Measurements from ENCODE around the gene GRK2. TPM values are rescaled to one million over a fixed set of nuclear protein-coding genes. Genes with fewer than 3 reads are reported as not detected.

The GRK2 gene
- polyA plus RNA-seq, 1 donor from 2014 or later, result 47.3 TPM

DNA sequence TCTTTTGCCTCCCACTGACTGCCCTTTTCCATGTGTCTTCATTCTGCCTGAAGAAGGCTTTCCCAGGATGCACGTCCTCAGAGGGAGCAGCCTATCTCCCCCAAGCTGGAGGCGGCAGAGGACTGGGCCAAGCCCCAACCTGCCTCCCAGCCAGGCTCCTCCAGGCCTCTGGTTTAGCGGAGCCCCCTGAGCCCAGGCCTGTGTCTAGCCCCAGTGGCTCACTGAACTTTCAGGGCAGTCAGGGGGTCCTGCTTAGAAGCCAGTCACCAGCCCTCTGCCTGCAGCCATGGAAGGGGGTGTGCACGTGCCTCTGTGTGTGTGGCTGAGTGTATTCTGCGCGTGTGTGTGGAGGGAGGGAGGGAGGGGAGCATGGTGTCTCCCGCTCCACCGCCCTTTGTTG lies 10.4 kb upstream of the GRK2 start:
- TF ChIP-seq, protein P1, sequence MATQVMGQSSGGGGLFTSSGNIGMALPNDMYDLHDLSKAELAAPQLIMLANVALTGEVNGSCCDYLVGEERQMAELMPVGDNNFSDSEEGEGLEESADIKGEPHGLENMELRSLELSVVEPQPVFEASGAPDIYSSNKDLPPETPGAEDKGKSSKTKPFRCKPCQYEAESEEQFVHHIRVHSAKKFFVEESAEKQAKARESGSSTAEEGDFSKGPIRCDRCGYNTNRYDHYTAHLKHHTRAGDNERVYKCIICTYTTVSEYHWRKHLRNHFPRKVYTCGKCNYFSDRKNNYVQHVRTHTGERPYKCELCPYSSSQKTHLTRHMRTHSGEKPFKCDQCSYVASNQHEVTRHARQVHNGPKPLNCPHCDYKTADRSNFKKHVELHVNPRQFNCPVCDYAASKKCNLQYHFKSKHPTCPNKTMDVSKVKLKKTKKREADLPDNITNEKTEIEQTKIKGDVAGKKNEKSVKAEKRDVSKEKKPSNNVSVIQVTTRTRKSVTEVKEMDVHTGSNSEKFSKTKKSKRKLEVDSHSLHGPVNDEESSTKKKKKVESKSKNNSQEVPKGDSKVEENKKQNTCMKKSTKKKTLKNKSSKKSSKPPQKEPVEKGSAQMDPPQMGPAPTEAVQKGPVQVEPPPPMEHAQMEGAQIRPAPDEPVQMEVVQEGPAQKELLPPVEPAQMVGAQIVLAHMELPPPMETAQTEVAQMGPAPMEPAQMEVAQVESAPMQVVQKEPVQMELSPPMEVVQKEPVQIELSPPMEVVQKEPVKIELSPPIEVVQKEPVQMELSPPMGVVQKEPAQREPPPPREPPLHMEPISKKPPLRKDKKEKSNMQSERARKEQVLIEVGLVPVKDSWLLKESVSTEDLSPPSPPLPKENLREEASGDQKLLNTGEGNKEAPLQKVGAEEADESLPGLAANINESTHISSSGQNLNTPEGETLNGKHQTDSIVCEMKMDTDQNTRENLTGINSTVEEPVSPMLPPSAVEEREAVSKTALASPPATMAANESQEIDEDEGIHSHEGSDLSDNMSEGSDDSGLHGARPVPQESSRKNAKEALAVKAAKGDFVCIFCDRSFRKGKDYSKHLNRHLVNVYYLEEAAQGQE (IDR thresholded peaks at IDR 0.05; ENCODE audit: borderline replicate concordance), result no peak
- no peak for TF ChIP-seq TAF1 (IDR thresholded peaks at IDR 0.05; ENCODE audit: low read depth)
- TF ChIP-seq POLR2AphosphoS5 (IDR thresholded peaks at IDR 0.05), result no peak
- TF ChIP-seq EZH2 (IDR thresholded peaks at IDR 0.05; ENCODE audit: borderline replicate concordance, insufficient read depth, low read length, poor library complexity, severe bottlenecking), result no peak
- TF ChIP-seq, protein P2, sequence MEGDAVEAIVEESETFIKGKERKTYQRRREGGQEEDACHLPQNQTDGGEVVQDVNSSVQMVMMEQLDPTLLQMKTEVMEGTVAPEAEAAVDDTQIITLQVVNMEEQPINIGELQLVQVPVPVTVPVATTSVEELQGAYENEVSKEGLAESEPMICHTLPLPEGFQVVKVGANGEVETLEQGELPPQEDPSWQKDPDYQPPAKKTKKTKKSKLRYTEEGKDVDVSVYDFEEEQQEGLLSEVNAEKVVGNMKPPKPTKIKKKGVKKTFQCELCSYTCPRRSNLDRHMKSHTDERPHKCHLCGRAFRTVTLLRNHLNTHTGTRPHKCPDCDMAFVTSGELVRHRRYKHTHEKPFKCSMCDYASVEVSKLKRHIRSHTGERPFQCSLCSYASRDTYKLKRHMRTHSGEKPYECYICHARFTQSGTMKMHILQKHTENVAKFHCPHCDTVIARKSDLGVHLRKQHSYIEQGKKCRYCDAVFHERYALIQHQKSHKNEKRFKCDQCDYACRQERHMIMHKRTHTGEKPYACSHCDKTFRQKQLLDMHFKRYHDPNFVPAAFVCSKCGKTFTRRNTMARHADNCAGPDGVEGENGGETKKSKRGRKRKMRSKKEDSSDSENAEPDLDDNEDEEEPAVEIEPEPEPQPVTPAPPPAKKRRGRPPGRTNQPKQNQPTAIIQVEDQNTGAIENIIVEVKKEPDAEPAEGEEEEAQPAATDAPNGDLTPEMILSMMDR (IDR thresholded peaks at IDR 0.05; ENCODE audit: poor library complexity, severe bottlenecking), result no peak
- TF ChIP-seq SMC3 (conservative IDR thresholded peaks at IDR 0.05; ENCODE audit: poor library complexity), result no peak
- TF ChIP-seq EP300 (conservative IDR thresholded peaks at IDR 0.05; ENCODE audit: poor library complexity, severe bottlenecking), result no peak
- no peak for TF ChIP-seq MXI1 (conservative IDR thresholded peaks at IDR 0.05; ENCODE audit: poor library complexity, severe bottlenecking)
- no peak for TF ChIP-seq RAD21 (conservative IDR thresholded peaks at IDR 0.05)
- no peaks in the 10 kb centered on the region for H3K9me3 ChIP-seq (ENCODE audit: low read length)
- H3K36me3 ChIP-seq (ENCODE audit: insufficient read depth, low read length), result peaks cover 8% of the 10 kb centered on the region
- H4K20me1 ChIP-seq (ENCODE audit: insufficient read depth), result no peaks in the 10 kb centered on the region
- H3K9ac ChIP-seq (ENCODE audit: low read length), result no peak overlapping the region
- H3K27me3 ChIP-seq (ENCODE audit: insufficient read depth, low read depth, low read length), result no peaks in the 10 kb centered on the region
- no peaks in the 10 kb centered on the region for H3K79me2 ChIP-seq (replicated peaks; ENCODE audit: insufficient read depth, low read length)
- H3K4me2 ChIP-seq (ENCODE audit: low read length), result no peak overlapping the region
- H3F3A ChIP-seq (ENCODE audit: insufficient read depth, low read length, poor library complexity, severe bottlenecking), result no peaks in the 10 kb centered on the region
- H2AFZ ChIP-seq (ENCODE audit: low read depth, low read length), result no peak overlapping the region
- H3K27ac ChIP-seq (ENCODE audit: low read length), result no peak overlapping the region
- no peak overlapping the region for H3K4me3 ChIP-seq (ENCODE audit: low read length)
- no peaks in the 10 kb centered on the region for H3K9me2 ChIP-seq (ENCODE audit: insufficient read depth, low read length)

DNA sequence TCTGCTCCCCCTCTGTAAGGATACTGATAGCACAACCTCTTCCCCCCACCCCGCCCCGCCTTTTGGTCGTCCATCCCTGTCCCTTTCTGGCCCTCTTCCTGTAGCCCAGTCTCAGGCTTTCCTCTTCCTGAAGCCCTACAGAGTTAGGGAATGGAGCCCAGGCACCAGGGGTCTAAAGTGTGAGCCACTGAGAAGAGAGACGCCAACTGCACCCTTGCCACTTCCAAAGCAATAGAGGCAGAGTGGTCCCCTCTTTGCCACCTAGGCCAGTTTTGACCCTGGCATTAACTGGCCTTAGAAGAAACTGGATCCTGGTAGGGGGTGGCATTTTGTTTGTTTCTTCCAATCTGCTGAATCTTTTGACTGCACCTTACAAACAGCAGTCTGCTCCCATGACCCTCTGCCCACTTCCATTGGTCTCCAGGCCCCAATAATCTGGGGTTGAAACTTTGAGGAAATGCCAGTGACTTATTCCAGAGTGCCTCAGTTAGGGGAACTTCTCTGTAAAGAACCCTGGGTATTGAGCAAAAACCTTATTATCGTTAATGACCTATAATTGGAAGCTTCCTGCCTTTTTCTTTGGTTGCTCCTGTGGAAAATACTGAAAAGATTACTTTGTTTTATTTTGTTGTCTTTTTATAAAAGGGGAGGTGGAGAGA lies 9.7 kb upstream of the GRK2 start:
- H3K27ac ChIP-seq (ENCODE audit: low read length), result no peak overlapping the region
- H3K4me3 ChIP-seq (ENCODE audit: low read length), result no peak overlapping the region
- no peak overlapping the region for H2AFZ ChIP-seq (ENCODE audit: low read depth, low read length)
- H3K9me3 ChIP-seq (ENCODE audit: low read length), result no peaks in the 10 kb centered on the region
- H3K9me2 ChIP-seq (ENCODE audit: insufficient read depth, low read length), result no peaks in the 10 kb centered on the region
- H3K27me3 ChIP-seq (ENCODE audit: insufficient read depth, low read depth, low read length), result no peaks in the 10 kb centered on the region
- H3K36me3 ChIP-seq (ENCODE audit: insufficient read depth, low read length), result peaks cover 8% of the 10 kb centered on the region
- H3F3A ChIP-seq (ENCODE audit: insufficient read depth, low read length, poor library complexity, severe bottlenecking), result no peaks in the 10 kb centered on the region
- H3K79me2 ChIP-seq (replicated peaks; ENCODE audit: insufficient read depth, low read length), result no peaks in the 10 kb centered on the region
- H3K9ac ChIP-seq (ENCODE audit: low read length), result no peak overlapping the region
- H3K4me2 ChIP-seq (ENCODE audit: low read length), result no peak overlapping the region
- no peak for TF ChIP-seq MXI1 (conservative IDR thresholded peaks at IDR 0.05; ENCODE audit: poor library complexity, severe bottlenecking)
- TF ChIP-seq RAD21 (conservative IDR thresholded peaks at IDR 0.05), result no peak
- TF ChIP-seq, protein P1 (IDR thresholded peaks at IDR 0.05; ENCODE audit: borderline replicate concordance), result no peak
- TF ChIP-seq EZH2 (IDR thresholded peaks at IDR 0.05; ENCODE audit: borderline replicate concordance, insufficient read depth, low read length, poor library complexity, severe bottlenecking), result no peak
- TF ChIP-seq POLR2AphosphoS5 (IDR thresholded peaks at IDR 0.05), result no peak
- TF ChIP-seq EP300 (conservative IDR thresholded peaks at IDR 0.05; ENCODE audit: poor library complexity, severe bottlenecking), result no peak
- TF ChIP-seq, protein P2 (IDR thresholded peaks at IDR 0.05; ENCODE audit: poor library complexity, severe bottlenecking), result no peak
- no peak for TF ChIP-seq TAF1 (IDR thresholded peaks at IDR 0.05; ENCODE audit: low read depth)
- no peak for TF ChIP-seq SMC3 (conservative IDR thresholded peaks at IDR 0.05; ENCODE audit: poor library complexity)
- H4K20me1 ChIP-seq (ENCODE audit: insufficient read depth), result no peaks in the 10 kb centered on the region

Data from neural cell (in vitro differentiated cells).